ENCODE measurements around the gene MMP7. TPM values are rescaled to one million over a fixed set of nuclear protein-coding genes. Genes with fewer than 3 reads are reported as not detected.

Gene MMP7
- total RNA-seq, 1 experiment from 2014 or later: 0.61 TPM

- TF ChIP-seq SP1 (IDR thresholded peaks at IDR 0.05; ENCODE audit: low read depth) (peak; percentile 90), YY1 (IDR thresholded peaks at IDR 0.05; ENCODE audit: extremely low read depth, insufficient replicate concordance, low read depth, low read length) (peak; percentile 22)
Measured at GRCh38 chr11:102564110-102564509, 33.6 kb upstream of the MMP7 start (continued).

DNA sequence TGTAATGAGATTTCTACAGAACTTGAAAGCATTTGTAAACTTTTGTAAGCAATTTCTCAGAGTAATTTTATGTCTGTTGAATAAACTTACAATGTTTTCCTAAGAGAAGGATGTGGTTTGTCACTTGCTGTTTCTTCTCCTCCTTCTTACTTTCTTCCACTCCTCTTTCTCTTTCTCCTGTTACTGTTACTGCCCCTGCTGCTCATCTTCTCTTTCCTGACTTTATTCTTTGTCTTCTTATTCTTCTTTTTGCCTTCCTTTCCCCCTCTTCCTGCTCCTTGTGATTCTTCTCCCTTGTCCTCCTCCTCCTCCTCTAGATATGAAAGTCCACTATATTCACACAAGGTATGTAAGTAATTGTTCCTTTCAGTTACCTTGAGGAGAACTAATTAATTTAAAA is 31.1 kb upstream of the MMP7 start:
- H3K9me2 ChIP-seq (ENCODE audit: insufficient read depth): no peaks in the 10 kb centered on the region
- TF ChIP-seq YY1 (IDR thresholded peaks at IDR 0.05; ENCODE audit: extremely low read depth, insufficient replicate concordance, low read depth, low read length) (no peak), ZNF274 (IDR thresholded peaks at IDR 0.05; ENCODE audit: low read depth, low read length) (no peak), MAX (IDR thresholded peaks at IDR 0.05) (no peak), RAD21 (IDR thresholded peaks at IDR 0.05; ENCODE audit: low read depth) (no peak), ELF1 (IDR thresholded peaks at IDR 0.05; ENCODE audit: borderline replicate concordance, low read depth) (no peak), TCF7L2 (IDR thresholded peaks at IDR 0.05; ENCODE audit: borderline replicate concordance, extremely low read depth, insufficient read depth, insufficient read length) (no peak), POLR2AphosphoS5 (IDR thresholded peaks at IDR 0.05; ENCODE audit: low read depth, low read length) (no peak)
- TF ChIP-seq, protein P1, sequence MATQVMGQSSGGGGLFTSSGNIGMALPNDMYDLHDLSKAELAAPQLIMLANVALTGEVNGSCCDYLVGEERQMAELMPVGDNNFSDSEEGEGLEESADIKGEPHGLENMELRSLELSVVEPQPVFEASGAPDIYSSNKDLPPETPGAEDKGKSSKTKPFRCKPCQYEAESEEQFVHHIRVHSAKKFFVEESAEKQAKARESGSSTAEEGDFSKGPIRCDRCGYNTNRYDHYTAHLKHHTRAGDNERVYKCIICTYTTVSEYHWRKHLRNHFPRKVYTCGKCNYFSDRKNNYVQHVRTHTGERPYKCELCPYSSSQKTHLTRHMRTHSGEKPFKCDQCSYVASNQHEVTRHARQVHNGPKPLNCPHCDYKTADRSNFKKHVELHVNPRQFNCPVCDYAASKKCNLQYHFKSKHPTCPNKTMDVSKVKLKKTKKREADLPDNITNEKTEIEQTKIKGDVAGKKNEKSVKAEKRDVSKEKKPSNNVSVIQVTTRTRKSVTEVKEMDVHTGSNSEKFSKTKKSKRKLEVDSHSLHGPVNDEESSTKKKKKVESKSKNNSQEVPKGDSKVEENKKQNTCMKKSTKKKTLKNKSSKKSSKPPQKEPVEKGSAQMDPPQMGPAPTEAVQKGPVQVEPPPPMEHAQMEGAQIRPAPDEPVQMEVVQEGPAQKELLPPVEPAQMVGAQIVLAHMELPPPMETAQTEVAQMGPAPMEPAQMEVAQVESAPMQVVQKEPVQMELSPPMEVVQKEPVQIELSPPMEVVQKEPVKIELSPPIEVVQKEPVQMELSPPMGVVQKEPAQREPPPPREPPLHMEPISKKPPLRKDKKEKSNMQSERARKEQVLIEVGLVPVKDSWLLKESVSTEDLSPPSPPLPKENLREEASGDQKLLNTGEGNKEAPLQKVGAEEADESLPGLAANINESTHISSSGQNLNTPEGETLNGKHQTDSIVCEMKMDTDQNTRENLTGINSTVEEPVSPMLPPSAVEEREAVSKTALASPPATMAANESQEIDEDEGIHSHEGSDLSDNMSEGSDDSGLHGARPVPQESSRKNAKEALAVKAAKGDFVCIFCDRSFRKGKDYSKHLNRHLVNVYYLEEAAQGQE (IDR thresholded peaks at IDR 0.05; ENCODE audit: low read depth): no peak
- H3K79me2 ChIP-seq (ENCODE audit: insufficient read depth, low read length): no peaks in the 10 kb centered on the region
- ChIA-PET CTCF (no interaction called here), RAD21 (ENCODE audit: low non-redundant PET in 1 of 2, low total read pairs in 2 of 2, uncharacterized antibody in 2 of 2, unreplicated experiment in 2 of 2) (no interaction called here), POLR2A (no interaction called here)
- peaks cover 3 to 7% of the 10 kb centered on the region in 2 experiments; a peak in 3 of 4 replicates for H3K9me3 ChIP-seq (ENCODE audit: control insufficient read depth in 1 of 2, insufficient read depth in 1 of 2, low read depth in 1 of 2, low read length in 2 of 2)
- no peak overlapping the region for H3K27ac ChIP-seq (ENCODE audit: low read depth, low read length)
- H4K20me1 ChIP-seq (ENCODE audit: insufficient read depth): no peaks in the 10 kb centered on the region
- H3K27me3 ChIP-seq (ENCODE audit: insufficient read depth, low read length): no peaks in the 10 kb centered on the region
- peak overlapping the region; percentile 83 for H2AFZ ChIP-seq (ENCODE audit: low read depth, low read length, poor library complexity, severe bottlenecking)
- no peak for DNase-seq (ENCODE audit: low read depth, low spot score)
- intact Hi-C loops (cut with micrococcal nuclease): no loop called here
- ATAC-seq: no peak
- no peak overlapping the region for H3K9ac ChIP-seq (ENCODE audit: low read length)
- peaks cover 13 to 52% of the 10 kb centered on the region in 2 experiments for H3K4me1 ChIP-seq (ENCODE audit: control insufficient read depth in 1 of 2, insufficient read depth in 2 of 2, low read length in 2 of 2)
- H3K36me3 ChIP-seq (ENCODE audit: control insufficient read depth in 1 of 2, insufficient read depth in 2 of 2, low read length in 2 of 2): peaks cover 0 to 13% of the 10 kb centered on the region in 2 experiments; a peak in 1 of 4 replicates
- H3K4me3 ChIP-seq (replicated peaks in 1 of 2; ENCODE audit: low read depth in 1 of 2, low read length in 2 of 2): no peak overlapping the region
- no TSS peak for BruUV-seq (replicated peaks)
- H3K4me2 ChIP-seq (ENCODE audit: low read length): 0 out of 2 replicates have a peak overlapping the region, but pooled peaks have one; percentile 7
